Measurements from ENCODE around the gene ERP44. TPM values are rescaled to one million over a fixed set of nuclear protein-coding genes. Genes with fewer than 3 reads are reported as not detected.

ERP44 gene
- total and polyA plus RNA-seq, 2 donors (not counting 3 experiments of a cell fraction or from before 2014, with no cell fraction given), result 9.9 to 21.4 TPM

- DNase-seq (ENCODE audit: low read depth, low spot score) (no peak), FAIRE-seq (no peak)
- dilution Hi-C loops (cut with MboI; ENCODE audit: extremely low pct_ligation_motif_present, low sequenced_read_pairs), result no loop called here
- CTCF ChIA-PET, result interaction anchor here (1.0 kb wide), 1 partner anchor 11 kb away, joined by 3 read pairs; no protein-coding TSS in a partner anchor
- no peaks in the 10 kb centered on the region for H3K27me3 ChIP-seq (ENCODE audit: control insufficient read depth in 2 of 2, insufficient read depth in 2 of 2, low read length in 2 of 2)
- no TSS peak for BruUV-seq (replicated peaks)
- H3K4me1 ChIP-seq (ENCODE audit: control insufficient read depth, extremely low read depth, insufficient read depth, low read length), result no peaks in the 10 kb centered on the region
- no peaks in the 10 kb centered on the region for H3K9me3 ChIP-seq (replicated peaks; ENCODE audit: control insufficient read depth, insufficient read depth, low read length)
- H3K9me1 ChIP-seq (replicated peaks; ENCODE audit: control insufficient read depth, extremely low read depth, insufficient read depth, low read length), result no peaks in the 10 kb centered on the region
- intact Hi-C loops (cut with micrococcal nuclease), result no loop called here
- H3K36me3 ChIP-seq (ENCODE audit: control insufficient read depth in 2 of 2, extremely low read depth in 1 of 2, insufficient read depth in 2 of 2, low read length in 2 of 2), result peaks cover 0 to 4% of the 10 kb centered on the region in 2 experiments
- H4K20me1 ChIP-seq (replicated peaks; ENCODE audit: control insufficient read depth, extremely low read depth, insufficient read depth, low read length), result no peaks in the 10 kb centered on the region
- H3K4me3 ChIP-seq (replicated peaks in 1 of 3; ENCODE audit: insufficient read depth in 1 of 3, low read depth in 1 of 3, low read length in 3 of 3), result no peak overlapping the region
- H3K9ac ChIP-seq (replicated peaks; ENCODE audit: extremely low read depth, insufficient read depth, low read length), result no peak overlapping the region
- POLR2A ChIA-PET, result no interaction called here
- TF ChIP-seq POLR2A (IDR thresholded peaks at IDR 0.05; ENCODE audit: low read depth, low read length), result no peak
- TF ChIP-seq CTCF (IDR thresholded peaks at IDR 0.05; ENCODE audit: extremely low read depth in 1 of 2, insufficient read depth in 1 of 2, low read depth in 1 of 2, low read length in 2 of 2), result no peak
- no peak for TF ChIP-seq JUN (IDR thresholded peaks at IDR 0.05; ENCODE audit: borderline replicate concordance, insufficient read depth, insufficient read length, low read depth)
- TF ChIP-seq MYC (IDR thresholded peaks at IDR 0.05; ENCODE audit: low read depth, low read length), result no peak
- TF ChIP-seq POLR2AphosphoS5 (IDR thresholded peaks at IDR 0.05; ENCODE audit: insufficient read depth, low read depth, low read length), result no peak
- no peak for TF ChIP-seq GATA2 (IDR thresholded peaks at IDR 0.05; ENCODE audit: insufficient read depth, insufficient read length, low read depth, low read length)
- no peak for TF ChIP-seq FOS (IDR thresholded peaks at IDR 0.05; ENCODE audit: borderline replicate concordance, insufficient read depth, low read length)
- no peak for TF ChIP-seq EZH2 (IDR thresholded peaks at IDR 0.05; ENCODE audit: borderline replicate concordance, low read depth, low read length, severe bottlenecking)
- TF ChIP-seq, protein P1, sequence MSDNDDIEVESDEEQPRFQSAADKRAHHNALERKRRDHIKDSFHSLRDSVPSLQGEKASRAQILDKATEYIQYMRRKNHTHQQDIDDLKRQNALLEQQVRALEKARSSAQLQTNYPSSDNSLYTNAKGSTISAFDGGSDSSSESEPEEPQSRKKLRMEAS (IDR thresholded peaks at IDR 0.05; ENCODE audit: insufficient read depth, insufficient read length), result no peak
- no peak overlapping the region for H2AFZ ChIP-seq (ENCODE audit: low read depth, low read length)
- H3K79me2 ChIP-seq (ENCODE audit: control insufficient read depth, insufficient read depth, low read length), result no peaks in the 10 kb centered on the region
- H3K4me2 ChIP-seq (ENCODE audit: insufficient read depth, low read length), result no peak overlapping the region
- no peak overlapping the region for H3K27ac ChIP-seq (ENCODE audit: insufficient read depth, low read depth, low read length)
Observed at GRCh38 chr9:99931155-99931840, 167.5 kb downstream of the ERP44 start.

Measured in endothelial cell of umbilical vein (primary cell).